Osteocyte (in vitro differentiated cells): ENCODE measurements around the gene ANO7. TPM values are rescaled to one million over a fixed set of nuclear protein-coding genes. Genes with fewer than 3 reads are reported as not detected.

Experiments used
- DNase-seq: peaks from one replicate; pipeline ENCODE4 v3.0.0; 2021; ENCODE audit warnings: mixed read lengths; ENCODE audit not compliant: unreplicated experiment; ENCODE audit errors: extremely low spot score
- H3K27ac Mint-ChIP-seq: one replicate; pipeline ENCODE4 v1.8.0; 2021; ENCODE audit warnings: mild to moderate bottlenecking, mixed read lengths; ENCODE audit not compliant: unreplicated experiment
- H3K27me3 Mint-ChIP-seq: one replicate; pipeline ENCODE4 v1.8.0; 2021; ENCODE audit warnings: mixed read lengths; ENCODE audit not compliant: unreplicated experiment
- H3K36me3 Mint-ChIP-seq: one replicate; pipeline ENCODE4 v1.8.0; 2021; ENCODE audit warnings: mixed read lengths; ENCODE audit not compliant: unreplicated experiment
- H3K4me1 Mint-ChIP-seq: one replicate; pipeline ENCODE4 v1.8.0; 2021; ENCODE audit warnings: mixed read lengths; ENCODE audit not compliant: unreplicated experiment
- H3K4me3 Mint-ChIP-seq: one replicate; pipeline ENCODE4 v1.8.0; 2021; ENCODE audit warnings: mild to moderate bottlenecking, moderate library complexity, mixed read lengths; ENCODE audit not compliant: unreplicated experiment
- H3K9me3 Mint-ChIP-seq: one replicate; pipeline ENCODE4 v1.8.0; 2021; ENCODE audit warnings: mixed read lengths; ENCODE audit not compliant: unreplicated experiment
- CTCF ChIP-seq: fragments of 200-600 bp; sonication (generic); IDR thresholded peaks from 2 replicates; pipeline ENCODE4 v1.5.0; 2021; ENCODE audit warnings: antibody characterized with exemption, mild to moderate bottlenecking, moderate library complexity
- total RNA-seq: library from RNA; stranded (reverse); gene quantifications from 2 replicates; pipeline ENCODE4 v1.2.1, GENCODE V29; 2021

The ANO7 gene
- total RNA-seq, 1 donor from 2014 or later = 1.3 TPM

GRCh38 chr2:241255542-241256167 lies 67.2 kb downstream of the ANO7 start:
- peak; percentile 80 for DNase-seq
- H3K4me3 Mint-ChIP-seq = no peak overlapping the region
- H3K9me3 Mint-ChIP-seq = no peaks in the 10 kb centered on the region
- H3K36me3 Mint-ChIP-seq = peaks cover 47% of the 10 kb centered on the region
- H3K27me3 Mint-ChIP-seq = no peaks in the 10 kb centered on the region
- TF ChIP-seq CTCF = no peak
- peak overlapping the region; percentile 7 for H3K27ac Mint-ChIP-seq
- peaks cover 8% of the 10 kb centered on the region for H3K4me1 Mint-ChIP-seq

- H3K36me3 Mint-ChIP-seq = peaks cover 51% of the 10 kb centered on the region
- peaks cover 8% of the 10 kb centered on the region for H3K4me1 Mint-ChIP-seq
- DNase-seq = peak; percentile 53
- no peak overlapping the region for H3K27ac Mint-ChIP-seq
- no peaks in the 10 kb centered on the region for H3K27me3 Mint-ChIP-seq
- no peak for TF ChIP-seq CTCF
- H3K4me3 Mint-ChIP-seq = no peak overlapping the region
- H3K9me3 Mint-ChIP-seq = no peaks in the 10 kb centered on the region
These were observed 67.7 kb downstream of the ANO7 start for GRCh38 chr2:241256168-241256545.

GRCh38 chr2:241257419-241258032 lies 69.0 kb downstream of the ANO7 start:
- no peak overlapping the region for H3K27ac Mint-ChIP-seq
- H3K4me1 Mint-ChIP-seq = peaks cover 9% of the 10 kb centered on the region
- peaks cover 57% of the 10 kb centered on the region for H3K36me3 Mint-ChIP-seq
- no peak for TF ChIP-seq CTCF
- H3K27me3 Mint-ChIP-seq = no peaks in the 10 kb centered on the region
- no peaks in the 10 kb centered on the region for H3K9me3 Mint-ChIP-seq
- no peak overlapping the region for H3K4me3 Mint-ChIP-seq
- no peak for DNase-seq

- Mint-ChIP-seq H3K27me3 (no peaks in the 10 kb centered on the region), H3K9me3 (no peaks in the 10 kb centered on the region), H3K4me1 (peaks cover 9% of the 10 kb centered on the region), H3K36me3 (peaks cover 57% of the 10 kb centered on the region), H3K4me3 (no peak overlapping the region), H3K27ac (no peak overlapping the region)
- no peak for TF ChIP-seq CTCF
- peak; percentile 8 for DNase-seq
These were observed 70.2 kb downstream of the ANO7 start for GRCh38 chr2:241258505-241259280.

GRCh38 chr2:241260911-241261310 lies 72.4 kb downstream of the ANO7 start:
- Mint-ChIP-seq H3K9me3 (no peaks in the 10 kb centered on the region), H3K27me3 (no peaks in the 10 kb centered on the region), H3K4me3 (no peak overlapping the region), H3K27ac (peak overlapping the region; percentile 40), H3K36me3 (peaks cover 51% of the 10 kb centered on the region), H3K4me1 (peaks cover 9% of the 10 kb centered on the region)
- no peak for TF ChIP-seq CTCF
- DNase-seq = peak; percentile 63
